Measurements from ENCODE around the gene CLIP3. TPM values are rescaled to one million over a fixed set of nuclear protein-coding genes. Genes with fewer than 3 reads are reported as not detected.

The CLIP3 gene
- total and polyA plus RNA-seq, 2 donors: 3.6 to 6.7 TPM

- Histone ChIP-seq H3K36me3 (ENCODE audit: control insufficient read depth in 2 of 2, insufficient read depth in 2 of 2, low read length in 1 of 2) (peaks cover 8 to 17% of the 10 kb centered on the region in 2 donors), H3K4me3 (ENCODE audit: low read length in 2 of 2) (no peak overlapping the region), H3K27me3 (ENCODE audit: control insufficient read depth in 2 of 2, insufficient read depth in 1 of 2, low read length in 1 of 2) (no peaks in the 10 kb centered on the region), H3K9me3 (ENCODE audit: control insufficient read depth in 2 of 2, insufficient read depth in 1 of 2, low read length in 1 of 2) (no peaks in the 10 kb centered on the region), H3K4me1 (ENCODE audit: control insufficient read depth in 2 of 2, insufficient read depth in 2 of 2, low read length in 2 of 2) (peaks cover under 1% of the 10 kb centered on the region in 2 donors), H3K27ac (ENCODE audit: low read depth in 1 of 2, low read length in 1 of 2) (no peak overlapping the region)
- no peak for DNase-seq (ENCODE audit: low read depth in 6 of 9, low spot score in 9 of 9)
- 98% methylated on average over 3 of the region's 3 CpGs for WGBS
Measured at GRCh38 chr19:36001605-36002004, 31.1 kb downstream of the CLIP3 start.

- H3K4me1 ChIP-seq (ENCODE audit: control insufficient read depth in 2 of 2, insufficient read depth in 2 of 2, low read length in 2 of 2): peaks cover 18 to 19% of the 10 kb centered on the region in 2 donors
- WGBS: 98% methylated on average over 8 of the region's 8 CpGs
- peaks cover 0 to 1% of the 10 kb centered on the region in 2 donors for H3K9me3 ChIP-seq (ENCODE audit: control insufficient read depth in 2 of 2, insufficient read depth in 1 of 2, low read length in 1 of 2)
- H3K27ac ChIP-seq (ENCODE audit: low read depth in 1 of 2, low read length in 1 of 2): no peak overlapping the region
- peaks cover 0 to 8% of the 10 kb centered on the region in 2 donors for H3K27me3 ChIP-seq (ENCODE audit: control insufficient read depth in 2 of 2, insufficient read depth in 1 of 2, low read length in 1 of 2)
- no peak for DNase-seq (ENCODE audit: low read depth in 6 of 9, low spot score in 9 of 9)
- peaks cover 5 to 11% of the 10 kb centered on the region in 2 donors for H3K36me3 ChIP-seq (ENCODE audit: control insufficient read depth in 2 of 2, insufficient read depth in 2 of 2, low read length in 1 of 2)
- H3K4me3 ChIP-seq (ENCODE audit: low read length in 2 of 2): no peak overlapping the region
Measured at GRCh38 chr19:35996777-35997176, 35.9 kb downstream of the CLIP3 start.

GRCh38 chr19:35995048-35995993, 37.4 kb downstream of the CLIP3 start, which contains the start of gene SDHAF1:
Gene SDHAF1, plus strand, starts transcription at chr19:35995188. Its CDS starts 87 bp downstream, at chr19:35995275.
- Histone ChIP-seq H3K27me3 (ENCODE audit: control insufficient read depth in 2 of 2, insufficient read depth in 1 of 2, low read length in 1 of 2) (peaks cover 0 to 8% of the 10 kb centered on the region in 2 donors), H3K27ac (ENCODE audit: low read depth in 1 of 2, low read length in 1 of 2) (peak within 1 kb of the TSS; percentile 0 to 43), H3K36me3 (ENCODE audit: control insufficient read depth in 2 of 2, insufficient read depth in 2 of 2, low read length in 1 of 2) (peaks cover 0 to 5% of the 10 kb centered on the region in 2 donors), H3K4me3 (ENCODE audit: low read length in 2 of 2) (peak within 1 kb of the TSS; percentile 58 to 62), H3K4me1 (ENCODE audit: control insufficient read depth in 2 of 2, insufficient read depth in 2 of 2, low read length in 2 of 2) (peaks cover 18 to 19% of the 10 kb centered on the region in 2 donors), H3K9me3 (ENCODE audit: control insufficient read depth in 2 of 2, insufficient read depth in 1 of 2, low read length in 1 of 2) (peaks cover 0 to 1% of the 10 kb centered on the region in 2 donors)
- peak; percentile 77 to 95 (median 89) for DNase-seq (ENCODE audit: low read depth in 6 of 9, low spot score in 9 of 9)
- WGBS: 1% methylated on average over 97 of the region's 97 CpGs

- peaks cover 18 to 19% of the 10 kb centered on the region in 2 donors for H3K4me1 ChIP-seq (ENCODE audit: control insufficient read depth in 2 of 2, insufficient read depth in 2 of 2, low read length in 2 of 2)
- peak overlapping the region in 1 of 2 donors; percentile 21 for H3K27ac ChIP-seq (ENCODE audit: low read depth in 1 of 2, low read length in 1 of 2)
- 53% methylated on average over 49 of the region's 49 CpGs for WGBS
- H3K36me3 ChIP-seq (ENCODE audit: control insufficient read depth in 2 of 2, insufficient read depth in 2 of 2, low read length in 1 of 2): peaks cover 0 to 5% of the 10 kb centered on the region in 2 donors
- H3K4me3 ChIP-seq (ENCODE audit: low read length in 2 of 2): peak overlapping the region in 1 of 2 donors; percentile 62
- no peak for DNase-seq (ENCODE audit: low read depth in 6 of 9, low spot score in 9 of 9)
- H3K9me3 ChIP-seq (ENCODE audit: control insufficient read depth in 2 of 2, insufficient read depth in 1 of 2, low read length in 1 of 2): peaks cover 0 to 1% of the 10 kb centered on the region in 2 donors
- peaks cover 2 to 17% of the 10 kb centered on the region in 2 donors for H3K27me3 ChIP-seq (ENCODE audit: control insufficient read depth in 2 of 2, insufficient read depth in 1 of 2, low read length in 1 of 2)
Measured at GRCh38 chr19:35993923-35994598, 38.6 kb downstream of the CLIP3 start.

GRCh38 chr19:35992907-35993765, 39.5 kb downstream of the CLIP3 start:
- 95% methylated on average over 8 of the region's 8 CpGs for WGBS
- DNase-seq (ENCODE audit: low read depth in 6 of 9, low spot score in 9 of 9): no peak
- peaks cover 18 to 19% of the 10 kb centered on the region in 2 donors for H3K4me1 ChIP-seq (ENCODE audit: control insufficient read depth in 2 of 2, insufficient read depth in 2 of 2, low read length in 2 of 2)
- H3K36me3 ChIP-seq (ENCODE audit: control insufficient read depth in 2 of 2, insufficient read depth in 2 of 2, low read length in 1 of 2): peaks cover 0 to 5% of the 10 kb centered on the region in 2 donors
- H3K9me3 ChIP-seq (ENCODE audit: control insufficient read depth in 2 of 2, insufficient read depth in 1 of 2, low read length in 1 of 2): peaks cover 0 to 1% of the 10 kb centered on the region in 2 donors
- H3K27me3 ChIP-seq (ENCODE audit: control insufficient read depth in 2 of 2, insufficient read depth in 1 of 2, low read length in 1 of 2): peaks cover 2 to 25% of the 10 kb centered on the region in 2 donors
- no peak overlapping the region for H3K4me3 ChIP-seq (ENCODE audit: low read length in 2 of 2)
- H3K27ac ChIP-seq (ENCODE audit: low read depth in 1 of 2, low read length in 1 of 2): no peak overlapping the region

- DNase-seq (ENCODE audit: low read depth in 6 of 9, low spot score in 9 of 9): no peak
- H3K27ac ChIP-seq (ENCODE audit: low read depth in 1 of 2, low read length in 1 of 2): no peak overlapping the region
- H3K4me3 ChIP-seq (ENCODE audit: low read length in 2 of 2): no peak overlapping the region
- peaks cover 0 to 1% of the 10 kb centered on the region in 2 donors for H3K9me3 ChIP-seq (ENCODE audit: control insufficient read depth in 2 of 2, insufficient read depth in 1 of 2, low read length in 1 of 2)
- H3K27me3 ChIP-seq (ENCODE audit: control insufficient read depth in 2 of 2, insufficient read depth in 1 of 2, low read length in 1 of 2): peaks cover 7 to 38% of the 10 kb centered on the region in 2 donors
- no peaks in the 10 kb centered on the region for H3K36me3 ChIP-seq (ENCODE audit: control insufficient read depth in 2 of 2, insufficient read depth in 2 of 2, low read length in 1 of 2)
- peaks cover 18 to 19% of the 10 kb centered on the region in 2 donors for H3K4me1 ChIP-seq (ENCODE audit: control insufficient read depth in 2 of 2, insufficient read depth in 2 of 2, low read length in 2 of 2)
- 93% methylated on average over 7 of the region's 7 CpGs for WGBS
Measured at GRCh38 chr19:35991731-35992450, 40.8 kb downstream of the CLIP3 start.

GRCh38 chr19:35990771-35991730, 41.6 kb downstream of the CLIP3 start:
- 94% methylated on average over 10 of the region's 10 CpGs for WGBS
- no peaks in the 10 kb centered on the region for H3K36me3 ChIP-seq (ENCODE audit: control insufficient read depth in 2 of 2, insufficient read depth in 2 of 2, low read length in 1 of 2)
- H3K4me1 ChIP-seq (ENCODE audit: control insufficient read depth in 2 of 2, insufficient read depth in 2 of 2, low read length in 2 of 2): peaks cover 12 to 14% of the 10 kb centered on the region in 2 donors
- H3K27ac ChIP-seq (ENCODE audit: low read depth in 1 of 2, low read length in 1 of 2): no peak overlapping the region
- peaks cover 10 to 46% of the 10 kb centered on the region in 2 donors for H3K27me3 ChIP-seq (ENCODE audit: control insufficient read depth in 2 of 2, insufficient read depth in 1 of 2, low read length in 1 of 2)
- H3K9me3 ChIP-seq (ENCODE audit: control insufficient read depth in 2 of 2, insufficient read depth in 1 of 2, low read length in 1 of 2): peaks cover 0 to 1% of the 10 kb centered on the region in 2 donors
- no peak overlapping the region for H3K4me3 ChIP-seq (ENCODE audit: low read length in 2 of 2)
- DNase-seq (ENCODE audit: low read depth in 6 of 9, low spot score in 9 of 9): no peak
